HG02678 (cell line): ENCODE results near the gene CEACAM3.
"Not testable (repeated sequence)": the region's sequence is repeated elsewhere in the genome, so short reads cannot be mapped to it uniquely, and the experiment has no call there.

ENCODE experiments used
- ATAC-seq: cut with Tn5 transposase; IDR thresholded peaks from one replicate; pipeline ENCODE4 v1.9.1; 2021; ENCODE audit warnings: mild to moderate bottlenecking, moderate library complexity; ENCODE audit not compliant: unreplicated experiment

Gene CEACAM3

DNA sequence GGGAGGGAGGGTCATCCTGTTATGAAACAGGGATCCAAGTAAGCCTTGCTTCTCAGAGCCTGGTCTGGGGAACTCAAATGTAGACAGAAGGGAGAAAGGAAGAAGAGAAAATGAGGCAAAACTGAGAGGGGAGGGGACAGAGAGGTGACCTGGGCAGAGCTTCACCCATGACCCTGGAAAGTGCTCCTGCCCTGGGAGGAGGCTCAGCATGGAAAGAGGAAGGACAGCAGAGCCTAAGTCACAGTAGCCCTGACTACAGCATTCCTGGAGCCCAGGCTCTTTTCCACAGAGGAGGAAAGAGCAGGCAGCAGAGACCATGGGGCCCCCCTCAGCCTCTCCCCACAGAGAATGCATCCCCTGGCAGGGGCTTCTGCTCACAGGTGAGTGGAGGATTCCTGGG lies at the start of gene CEACAM3:
Gene CEACAM3 (plus strand): TSS at position 226 of the 400 bp plus-strand sequence. CDS start 91 bp downstream, at position 317.
- ATAC-seq: no peak

DNA sequence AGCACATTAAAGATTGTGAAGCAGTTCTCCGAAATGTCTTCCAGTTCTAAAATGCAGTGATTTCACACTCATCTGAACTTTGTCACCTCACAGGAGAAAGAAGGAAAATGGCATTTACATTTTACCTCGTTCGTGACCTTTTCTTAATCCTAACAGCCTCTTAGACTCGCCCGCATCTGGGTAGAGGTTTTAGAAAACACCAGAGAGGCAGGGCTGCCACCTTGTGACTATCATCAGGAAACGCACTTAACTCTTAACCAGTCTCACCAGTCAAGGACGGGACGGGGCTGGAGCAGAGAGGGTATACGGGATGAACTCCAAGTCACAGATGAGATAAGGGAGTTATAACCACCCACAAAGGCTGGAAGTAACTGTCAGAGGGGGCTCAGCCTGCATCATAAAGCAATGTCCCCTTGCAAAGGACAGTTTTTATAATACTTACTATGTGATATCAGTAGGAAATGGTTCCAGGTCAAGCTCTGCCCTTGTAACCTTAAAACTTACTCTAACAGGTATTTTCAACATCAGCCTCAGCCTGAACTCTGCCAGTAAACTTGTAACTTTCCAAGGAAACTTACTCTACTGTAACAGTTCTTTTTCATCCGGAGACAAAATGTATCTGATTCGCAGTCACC lies 49.7 kb upstream of the CEACAM3 start:
- ATAC-seq: no peak

DNA sequence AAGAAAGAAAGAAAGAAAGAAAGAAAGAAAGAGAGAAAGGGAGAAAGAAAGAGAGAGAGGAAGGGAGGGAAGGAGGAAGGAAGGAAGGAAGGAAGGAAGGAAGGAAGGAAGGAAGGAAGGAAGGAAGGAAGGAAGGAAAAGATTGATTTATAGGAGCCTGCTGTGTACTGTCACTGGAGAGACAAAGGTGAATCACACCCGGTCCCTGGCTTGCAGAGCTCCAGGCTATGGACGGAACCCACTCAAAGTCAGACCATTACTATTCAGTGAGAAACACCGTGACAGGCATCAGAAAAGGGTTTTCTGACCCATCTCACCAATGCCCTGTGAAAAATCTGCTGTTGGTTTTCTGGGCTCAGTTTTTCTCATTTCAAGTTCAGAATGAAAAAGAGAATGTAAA lies 48.4 kb upstream of the CEACAM3 start:
- ATAC-seq: no peak

DNA sequence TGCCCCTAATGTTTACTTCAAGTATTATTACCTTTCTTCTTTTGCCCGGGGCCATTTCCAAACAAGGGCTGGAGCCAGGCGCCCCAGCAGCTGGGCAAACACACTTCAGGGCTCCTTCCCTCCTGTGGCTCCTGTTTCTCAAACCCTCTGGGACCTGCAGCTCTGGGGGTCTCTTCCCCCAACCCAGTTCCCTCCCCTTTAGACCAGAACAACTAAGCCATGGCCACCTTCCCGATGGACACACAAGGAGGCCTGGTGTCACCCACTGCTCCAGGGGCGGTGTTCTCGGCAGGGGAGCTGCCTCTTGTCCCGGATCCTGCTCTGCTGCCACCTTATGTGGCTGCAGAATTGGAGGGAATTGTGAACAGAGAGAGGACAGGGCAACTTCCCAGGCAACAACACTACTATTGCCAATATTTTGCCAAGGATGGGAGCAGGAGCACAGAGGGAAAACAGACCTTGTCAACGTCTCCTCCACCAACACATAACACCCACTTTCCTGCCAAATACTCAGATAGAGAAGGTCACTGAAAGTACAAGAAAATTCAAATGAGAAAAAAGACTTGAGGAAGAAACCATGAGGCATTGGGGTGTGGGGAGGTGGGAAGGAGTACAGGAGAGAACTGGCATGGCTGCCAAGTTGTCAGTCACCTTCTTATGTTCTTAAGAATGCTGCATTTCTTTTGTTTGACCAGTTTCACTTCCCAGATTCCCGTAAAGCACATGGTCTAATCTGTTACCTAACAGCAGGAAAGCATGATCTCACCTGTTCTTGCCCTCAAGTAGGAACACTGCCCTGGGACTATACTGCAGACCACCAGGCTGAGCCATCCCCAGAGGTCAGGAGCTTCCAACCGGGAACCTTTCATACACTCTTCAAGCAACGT lies 45.9 kb upstream of the CEACAM3 start:
- ATAC-seq: not testable (repeated sequence)

DNA sequence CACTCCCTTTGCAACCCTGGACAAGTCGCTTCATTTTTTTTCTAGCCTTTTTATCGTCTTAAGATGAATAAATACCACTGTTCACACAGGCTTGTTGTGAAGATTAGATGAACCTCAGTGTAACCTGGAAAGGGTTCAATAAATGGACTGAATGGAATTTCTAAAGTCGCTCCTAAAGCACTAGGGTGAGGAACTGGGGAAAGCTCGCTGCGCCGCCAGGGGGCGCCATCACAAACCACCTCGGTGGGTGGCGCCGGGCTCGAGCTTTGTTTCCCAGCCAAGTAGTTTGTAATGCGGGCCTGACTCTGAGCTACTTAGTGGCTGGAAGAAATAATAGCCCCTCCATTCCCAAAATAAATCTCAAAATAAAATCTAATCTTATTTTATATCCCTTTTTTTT lies 43.2 kb upstream of the CEACAM3 start:
- no peak for ATAC-seq

DNA sequence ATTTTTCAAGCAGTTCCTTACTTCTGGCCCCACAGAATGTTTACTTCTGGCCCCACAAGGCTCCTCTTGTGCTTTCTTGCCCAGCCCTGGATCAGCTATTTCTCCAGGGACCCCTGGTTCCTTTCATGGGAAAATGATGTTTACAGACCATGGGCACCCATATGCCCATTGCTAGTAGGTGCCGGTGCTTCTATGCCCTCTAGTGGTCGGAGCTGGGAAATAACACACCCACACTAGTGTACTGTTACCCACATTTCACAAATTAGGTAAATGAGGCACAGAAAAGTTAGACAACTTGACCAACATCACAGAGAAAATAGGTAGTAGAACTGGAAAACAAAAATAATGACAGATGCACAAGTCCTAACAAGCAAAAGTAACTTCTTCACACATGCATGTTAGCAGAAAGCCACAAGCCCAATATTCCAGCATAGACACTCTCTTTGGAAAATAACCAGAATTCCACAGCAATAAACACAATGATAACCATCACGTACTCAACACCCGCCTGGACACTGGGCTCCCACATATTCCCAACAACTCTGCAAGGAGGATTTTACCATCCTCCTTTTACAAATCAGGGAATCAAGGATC lies 42.4 kb upstream of the CEACAM3 start:
- ATAC-seq: no peak

DNA sequence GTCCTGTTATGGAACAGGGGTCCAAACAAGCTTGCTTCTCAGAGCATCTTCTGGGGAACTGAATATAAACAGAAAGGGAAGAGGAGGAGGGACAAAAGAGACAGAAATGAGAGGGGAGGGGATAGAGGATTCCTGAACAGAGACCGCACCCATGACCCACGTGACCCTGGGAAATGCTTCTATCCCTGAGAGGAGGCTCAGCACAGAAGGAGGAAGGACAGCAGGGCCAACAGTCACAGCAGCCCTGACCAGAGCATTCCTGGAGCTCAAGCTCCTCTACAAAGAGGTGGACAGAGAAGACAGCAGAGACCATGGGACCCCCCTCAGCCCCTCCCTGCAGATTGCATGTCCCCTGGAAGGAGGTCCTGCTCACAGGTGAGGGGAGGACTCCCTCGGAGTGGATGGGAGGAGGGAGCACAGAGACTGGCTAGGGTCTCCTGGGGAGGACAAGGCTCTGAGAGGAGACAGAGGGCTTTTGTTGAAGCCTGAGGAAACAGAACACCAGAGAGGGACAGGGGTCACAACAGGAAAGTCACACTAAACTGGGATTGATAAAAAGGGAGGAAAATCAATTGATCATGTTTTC lies 41.0 kb upstream of the CEACAM3 start, which contains the start of gene CEACAM6:
Gene CEACAM6 (plus strand): TSS at position 203 of the 586 bp plus-strand sequence. CDS start 109 bp downstream, at position 312.
- no peak for ATAC-seq

DNA sequence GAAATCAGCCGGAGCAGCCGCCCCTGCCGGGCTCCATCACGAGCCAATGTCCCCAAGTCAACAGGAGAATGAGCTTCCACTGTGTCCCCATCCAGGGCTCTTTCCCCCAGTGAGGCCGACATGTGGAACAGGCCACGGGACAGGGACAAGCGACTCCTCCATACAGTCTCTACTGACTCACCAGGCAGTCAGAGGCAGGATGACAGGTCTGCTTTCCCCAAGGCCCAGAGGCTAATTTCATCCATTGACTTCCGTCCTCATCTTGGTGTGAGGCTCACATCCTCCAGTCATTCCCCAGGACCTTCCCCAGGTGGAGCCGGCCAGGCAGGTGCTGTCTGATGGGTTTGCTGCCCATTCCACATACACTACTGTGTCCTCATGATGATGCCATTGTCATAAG lies 37.5 kb upstream of the CEACAM3 start:
- no peak for ATAC-seq

DNA sequence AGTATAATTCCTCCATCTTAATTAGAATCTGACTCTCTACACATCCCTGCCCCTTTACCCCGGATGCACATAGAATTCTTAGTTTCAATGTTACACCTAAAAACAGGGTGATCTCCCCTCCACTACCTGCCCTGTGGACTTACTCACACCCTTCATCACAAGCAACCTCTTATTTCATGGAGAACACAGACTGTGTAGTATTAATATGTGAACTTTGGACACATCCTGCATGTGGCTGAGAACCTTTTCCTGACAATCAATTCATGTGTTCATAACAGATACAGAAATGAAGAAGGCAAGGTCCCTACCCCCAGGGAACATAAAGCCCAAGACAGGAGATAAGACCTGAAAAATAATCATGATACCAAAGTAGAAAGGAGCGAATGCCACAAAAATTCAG lies 29.3 kb upstream of the CEACAM3 start:
- no peak for ATAC-seq

DNA sequence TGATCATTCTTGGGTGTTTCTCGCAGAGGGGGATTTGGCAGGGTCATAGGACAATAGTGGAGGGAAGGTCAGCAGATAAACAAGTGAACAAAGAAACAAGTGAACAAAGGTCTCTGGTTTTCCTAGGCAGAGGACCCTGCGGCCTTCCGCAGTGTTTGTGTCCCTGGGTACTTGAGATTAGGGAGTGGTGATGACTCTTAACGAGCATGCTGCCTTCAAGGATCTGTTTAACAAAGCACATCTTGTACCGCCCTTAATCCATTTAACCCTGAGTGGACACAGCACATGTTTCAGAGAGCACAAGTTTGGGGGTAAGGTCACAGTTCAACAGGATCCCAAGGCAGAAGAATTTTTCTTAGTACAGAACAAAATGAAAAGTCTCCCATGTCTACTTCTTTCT lies 28.3 kb upstream of the CEACAM3 start:
- not testable (repeated sequence) for ATAC-seq

DNA sequence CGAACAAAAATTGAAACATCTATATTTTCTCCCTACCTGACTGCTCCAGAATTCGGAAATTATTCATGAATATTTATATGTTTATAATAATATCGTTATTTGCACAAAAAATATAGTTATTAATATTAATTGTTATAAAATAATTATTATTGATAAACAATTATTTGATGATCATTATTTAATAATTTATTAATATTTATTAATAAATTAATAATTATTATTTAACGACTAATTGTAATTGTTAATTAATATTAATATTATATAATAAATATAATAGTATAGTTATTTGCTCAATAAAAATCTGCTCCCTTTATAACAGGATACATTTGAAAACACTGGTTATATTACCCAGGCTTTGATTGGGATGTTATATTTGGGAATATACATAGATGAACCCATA lies 26.8 kb upstream of the CEACAM3 start:
- no peak for ATAC-seq

DNA sequence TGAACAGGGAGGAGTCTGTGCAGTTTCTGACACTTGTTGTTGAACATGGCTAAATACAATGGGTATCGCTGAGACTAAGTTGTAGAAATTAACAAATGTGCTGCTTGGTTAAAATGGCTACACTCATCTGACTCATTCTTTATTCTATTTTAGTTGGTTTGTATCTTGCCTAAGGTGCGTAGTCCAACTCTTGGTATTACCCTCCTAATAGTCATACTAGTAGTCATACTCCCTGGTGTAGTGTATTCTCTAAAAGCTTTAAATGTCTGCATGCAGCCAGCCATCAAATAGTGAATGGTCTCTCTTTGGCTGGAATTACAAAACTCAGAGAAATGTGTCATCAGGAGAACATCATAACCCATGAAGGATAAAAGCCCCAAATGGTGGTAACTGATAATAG lies 25.0 kb upstream of the CEACAM3 start:
- ATAC-seq: no peak

DNA sequence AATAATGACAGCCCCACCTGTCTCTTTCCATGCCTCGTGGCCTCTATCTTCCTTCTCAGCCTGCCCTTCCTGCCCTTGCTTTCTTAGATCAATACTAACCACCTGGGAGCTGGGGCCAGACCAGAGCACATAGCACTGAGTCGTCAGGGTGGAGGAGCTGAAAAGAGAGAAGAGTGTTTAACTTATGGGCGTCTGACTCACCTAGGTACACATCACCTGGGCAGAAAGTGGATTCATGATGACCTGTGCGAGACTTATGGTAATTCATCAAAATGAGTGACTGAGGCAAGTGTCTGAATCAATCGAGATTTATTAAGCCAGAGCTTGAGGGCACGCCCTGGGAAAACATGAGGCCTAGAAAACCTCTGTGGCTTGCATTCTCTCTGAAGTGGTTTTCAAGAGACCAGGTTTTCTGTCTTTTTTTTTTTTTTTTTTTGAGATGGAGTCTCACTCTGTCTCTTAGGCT lies 21.8 kb upstream of the CEACAM3 start:
- ATAC-seq: no peak

DNA sequence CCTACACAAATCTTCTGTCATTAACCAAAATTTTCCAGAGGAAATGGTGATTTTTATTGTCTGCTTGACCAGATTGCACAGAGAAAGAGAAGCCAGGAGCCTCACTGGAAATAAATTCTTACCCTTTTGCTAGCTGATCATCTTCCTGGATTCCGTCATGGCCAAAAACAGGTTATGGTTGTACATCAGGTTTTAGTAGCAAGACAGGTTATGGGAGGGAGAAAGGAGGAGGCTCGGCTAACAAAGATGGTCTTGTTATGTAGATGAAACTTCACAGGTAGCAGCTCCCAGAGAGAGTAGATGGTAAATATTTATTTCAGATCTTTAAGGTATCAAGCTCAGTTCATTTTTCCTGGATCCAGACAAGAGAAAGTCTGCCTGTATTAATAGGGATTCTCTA lies 19.7 kb upstream of the CEACAM3 start:
- no peak for ATAC-seq

DNA sequence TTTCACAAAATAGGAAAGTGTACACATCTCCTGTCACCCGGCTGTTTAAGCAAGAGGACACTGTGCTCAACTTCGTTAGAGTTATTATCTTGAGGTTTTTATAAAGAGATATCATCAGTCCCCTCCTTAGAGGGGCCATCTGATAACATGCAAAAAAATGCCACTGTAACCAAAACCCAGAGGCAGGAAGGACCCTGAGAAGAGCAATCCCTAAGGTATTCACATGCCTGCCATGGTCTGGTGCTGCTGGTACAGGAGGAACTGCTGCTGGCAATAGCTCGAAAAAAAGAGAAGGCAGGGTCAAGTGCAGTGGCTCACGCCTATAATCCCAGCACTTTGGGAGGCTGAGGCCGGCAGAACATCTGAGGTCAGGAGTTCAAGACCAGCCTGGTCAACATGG lies 12.8 kb upstream of the CEACAM3 start:
- no peak for ATAC-seq

DNA sequence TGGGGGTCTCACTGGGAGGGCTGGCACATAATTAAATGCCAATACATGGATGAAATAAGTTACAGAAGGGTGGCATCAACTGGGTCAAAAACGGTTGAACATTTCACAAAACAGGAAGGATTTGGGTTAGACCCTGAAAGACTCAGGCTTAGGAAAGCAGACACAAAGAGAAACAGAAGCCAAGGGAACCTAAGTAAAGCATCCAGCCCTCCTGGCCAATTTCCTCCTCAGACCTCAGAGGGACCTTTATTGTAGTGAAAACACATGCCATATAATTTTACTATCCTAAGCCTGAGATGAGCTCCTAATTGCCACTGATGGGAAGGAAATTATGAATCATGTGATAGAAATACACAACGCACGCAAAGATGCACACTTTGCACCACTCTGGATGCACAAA lies 12.1 kb upstream of the CEACAM3 start:
- no peak for ATAC-seq

DNA sequence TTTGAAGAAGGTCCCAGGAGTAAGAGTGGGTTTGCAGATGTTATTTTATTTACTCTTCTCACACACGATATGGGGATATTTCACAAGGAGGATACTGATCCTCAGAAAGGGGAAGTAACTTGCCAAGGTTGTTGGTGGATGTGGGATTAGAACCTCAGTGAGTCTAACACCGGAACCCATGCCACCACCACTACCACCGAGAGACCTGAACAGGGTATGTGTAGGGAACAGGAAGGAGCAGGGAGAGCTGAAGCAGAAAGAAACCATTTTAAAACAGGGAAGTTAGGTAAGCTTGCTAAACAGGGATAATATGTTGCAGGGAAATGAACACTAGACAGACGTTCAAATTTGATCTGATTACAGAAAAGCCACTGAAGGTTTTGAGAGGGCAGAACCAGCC lies 11.6 kb upstream of the CEACAM3 start:
- ATAC-seq: no peak

DNA sequence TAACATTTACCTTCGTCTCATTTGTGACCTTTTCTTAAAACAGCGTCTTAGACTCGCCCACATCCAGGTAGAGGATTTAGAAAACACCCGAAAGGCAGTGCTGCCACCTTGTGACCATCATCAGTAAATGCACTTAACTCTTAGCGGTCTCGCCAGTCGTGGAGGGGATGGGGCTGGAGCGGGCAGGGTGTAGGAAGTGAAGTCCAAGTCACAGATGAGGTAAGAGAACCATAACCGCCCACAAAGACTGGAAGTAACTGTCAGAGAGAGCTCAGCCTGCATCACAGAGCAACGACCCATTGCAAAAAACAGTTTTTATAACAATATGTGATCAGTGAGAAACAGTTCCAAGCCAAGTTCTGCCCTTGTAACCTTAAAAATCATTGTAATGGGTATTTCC lies 10.7 kb upstream of the CEACAM3 start:
- no peak for ATAC-seq

DNA sequence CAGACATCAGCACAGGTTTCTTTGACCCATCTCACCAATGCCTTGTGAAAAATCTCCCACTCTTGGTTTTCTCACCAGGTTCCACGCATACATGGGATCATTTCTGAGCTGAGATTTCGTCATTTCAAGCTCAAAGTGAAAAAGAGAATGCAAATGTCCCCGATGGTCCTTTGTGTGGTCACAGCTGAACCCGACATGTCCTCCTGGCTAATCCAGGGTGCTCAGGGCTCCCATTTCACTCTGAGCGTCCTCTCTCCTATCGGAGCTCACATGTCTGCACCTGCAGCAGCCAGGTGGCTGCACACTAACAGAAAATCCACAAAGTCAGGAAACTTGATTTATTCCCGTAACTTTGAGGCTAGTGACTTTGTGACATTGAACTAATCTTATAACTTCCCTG lies 9.3 kb upstream of the CEACAM3 start:
- ATAC-seq: no peak

DNA sequence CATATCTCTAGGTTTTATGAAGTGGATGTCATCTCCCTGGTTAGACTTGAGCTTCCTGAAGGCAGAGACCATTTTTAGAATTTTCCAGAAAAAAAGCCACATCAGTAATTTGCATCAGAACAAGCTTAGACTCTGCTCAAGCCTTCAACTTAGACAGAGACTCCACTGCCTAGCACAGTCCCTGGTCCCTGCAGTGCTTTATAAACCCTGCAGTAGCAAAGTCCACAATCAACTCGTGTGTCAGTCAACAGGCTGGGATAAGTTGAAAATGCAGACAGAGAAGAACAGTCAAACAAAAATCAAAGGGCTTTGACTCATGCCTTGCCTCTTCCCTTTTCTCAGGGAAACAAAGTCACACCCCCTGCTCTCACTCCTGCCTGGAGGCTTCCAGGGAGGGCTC lies 7.9 kb upstream of the CEACAM3 start:
- not testable (repeated sequence) for ATAC-seq

DNA sequence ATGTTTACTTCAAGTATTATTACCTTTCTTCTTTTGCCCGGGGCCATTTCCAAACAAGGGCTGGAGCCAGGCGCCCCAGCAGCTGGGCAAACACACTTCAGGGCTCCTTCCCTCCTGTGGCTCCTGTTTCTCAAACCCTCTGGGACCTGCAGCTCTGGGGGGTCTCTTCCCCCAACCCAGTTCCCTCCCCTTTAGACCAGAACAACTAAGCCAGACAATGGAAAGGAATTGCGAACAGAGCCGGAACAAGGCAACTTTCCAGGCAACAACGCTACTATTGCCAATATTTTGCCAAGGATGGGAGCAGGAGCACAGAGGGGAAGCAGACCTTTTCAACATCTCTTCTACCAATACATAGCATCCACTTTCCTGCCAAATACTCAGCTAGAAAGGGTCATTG lies 7.3 kb upstream of the CEACAM3 start:
- ATAC-seq: not testable (repeated sequence)
